Lung (tissue), 12 donors: Measurements from ENCODE around the gene TWNK. TPM values are rescaled to one million over a fixed set of nuclear protein-coding genes. Genes with fewer than 3 reads are reported as not detected.

Source experiments
- ATAC-seq: fragments of 200-7000 bp; cut with Tn5 transposase; one replicate; pipeline ENCODE4 v1.9.1; 2020; ENCODE audit warnings: moderate number of reproducible peaks; ENCODE audit not compliant: insufficient read depth, low FRiP score
- DNase-seq, 3 donors: peaks; one replicate each; pipeline ENCODE4 v3.0.0-alpha.2; 2013 to 2017
- H3K27ac ChIP-seq, 2 donors: one replicate each; pipeline ENCODE4 v1.5.1; 2013; ENCODE audit warnings: mild to moderate bottlenecking in 2 of 2, moderate library complexity in 2 of 2, control low read depth in 1 of 2, inconsistent platforms in 1 of 2, low read depth in 1 of 2, low read length in 1 of 2
- H3K27me3 ChIP-seq, 3 donors: one replicate each; pipeline ENCODE4 v1.5.1; 2013; ENCODE audit warnings: low read length in 2 of 3; ENCODE audit not compliant: control insufficient read depth in 3 of 3, insufficient read depth in 3 of 3
- H3K36me3 ChIP-seq, 4 donors: one replicate each; pipeline ENCODE4 v1.5.1; 2013; ENCODE audit warnings: low read length in 4 of 4, mild to moderate bottlenecking in 1 of 4, moderate library complexity in 1 of 4; ENCODE audit not compliant: control insufficient read depth in 4 of 4, insufficient read depth in 4 of 4
- H3K4me1 ChIP-seq, 5 donors: one replicate each; pipeline ENCODE4 v1.5.1; 2013; ENCODE audit warnings: low read length in 5 of 5, mild to moderate bottlenecking in 2 of 5, moderate library complexity in 1 of 5; ENCODE audit not compliant: control insufficient read depth in 5 of 5, insufficient read depth in 5 of 5
- H3K4me3 ChIP-seq: one replicate; pipeline ENCODE4 v1.5.1; 2013; ENCODE audit warnings: mild to moderate bottlenecking, control low read depth, moderate library complexity
- H3K9ac ChIP-seq, 2 donors: one replicate each; pipeline ENCODE4 v1.5.1; 2013; ENCODE audit warnings: low read length in 2 of 2, control low read depth in 1 of 2; ENCODE audit not compliant: insufficient read depth in 1 of 2
- H3K9me3 ChIP-seq, 4 donors: one replicate each; pipeline ENCODE4 v1.5.1; 2013; ENCODE audit warnings: low read length in 3 of 4, mild to moderate bottlenecking in 1 of 4, moderate library complexity in 1 of 4; ENCODE audit not compliant: control insufficient read depth in 4 of 4, insufficient read depth in 3 of 4
- WGBS, 2 donors: extraction: QIAGEN DNeasy Blood & Tissue Kit; methylation state at CpG; one replicate each; pipeline ENCODE4 v1.1.7; 2013; 5-methylcytosine and 5-hydroxymethylcytosine counted together
- polyA plus RNA-seq, 2 donors: library from polyadenylated mRNA; stranded (reverse); fragments of 200-250 nt; gene quantifications; one replicate each; pipeline ENCODE4 v1.2.1, GENCODE V29; 2013
- total RNA-seq, 2 donors: library from RNA; depleted of rRNA in 1 of 2; stranded (reverse); fragments of >200 nt in 1 of 2; gene quantifications; one replicate each; pipeline ENCODE4 v1.2.1, GENCODE V29; 2014 to 2021
- TF ChIP-seq, protein P1 (sequence below): IDR thresholded peaks from 2 replicates; pipeline ENCODE4 v1.5.1; 2012; ENCODE audit warnings: mild to moderate bottlenecking; ENCODE audit errors: control extremely low read depth, extremely low read depth
- donor health status: control.
- donor health status: control.
- donor health status: Bipolar disorder and iron deficiency.
- donor health status: healthy.
- donor health status: DM: yes; HTN: yes; CAD: no.

Gene TWNK
- total and polyA plus RNA-seq, 4 donors, result 3.9 to 8.3 (median 5.6) TPM

DNA sequence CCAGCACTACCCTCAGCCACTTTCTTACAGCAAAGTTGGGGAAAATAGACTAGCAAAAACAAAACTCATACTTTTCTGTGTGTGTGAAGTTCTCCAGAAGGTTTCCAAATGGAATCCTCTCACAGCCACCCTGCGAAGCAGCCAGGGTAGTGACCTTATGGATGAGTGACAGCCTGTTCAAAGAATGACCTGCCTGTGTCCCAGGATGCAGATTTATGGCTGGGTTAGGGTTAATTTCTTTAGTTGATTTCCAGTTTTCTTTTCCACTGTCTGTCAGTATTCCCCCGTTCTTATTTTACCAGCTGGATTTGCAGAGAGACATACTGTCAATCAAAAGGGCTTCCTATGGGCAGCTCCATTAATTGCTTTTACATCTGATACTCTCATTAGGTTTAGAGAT, 20.5 kb upstream of the TWNK start:
- ATAC-seq, result no peak
- WGBS, 2 donors, result 82 to 94% methylated on average over 2 of the region's 2 CpGs
- TF ChIP-seq, protein P1, sequence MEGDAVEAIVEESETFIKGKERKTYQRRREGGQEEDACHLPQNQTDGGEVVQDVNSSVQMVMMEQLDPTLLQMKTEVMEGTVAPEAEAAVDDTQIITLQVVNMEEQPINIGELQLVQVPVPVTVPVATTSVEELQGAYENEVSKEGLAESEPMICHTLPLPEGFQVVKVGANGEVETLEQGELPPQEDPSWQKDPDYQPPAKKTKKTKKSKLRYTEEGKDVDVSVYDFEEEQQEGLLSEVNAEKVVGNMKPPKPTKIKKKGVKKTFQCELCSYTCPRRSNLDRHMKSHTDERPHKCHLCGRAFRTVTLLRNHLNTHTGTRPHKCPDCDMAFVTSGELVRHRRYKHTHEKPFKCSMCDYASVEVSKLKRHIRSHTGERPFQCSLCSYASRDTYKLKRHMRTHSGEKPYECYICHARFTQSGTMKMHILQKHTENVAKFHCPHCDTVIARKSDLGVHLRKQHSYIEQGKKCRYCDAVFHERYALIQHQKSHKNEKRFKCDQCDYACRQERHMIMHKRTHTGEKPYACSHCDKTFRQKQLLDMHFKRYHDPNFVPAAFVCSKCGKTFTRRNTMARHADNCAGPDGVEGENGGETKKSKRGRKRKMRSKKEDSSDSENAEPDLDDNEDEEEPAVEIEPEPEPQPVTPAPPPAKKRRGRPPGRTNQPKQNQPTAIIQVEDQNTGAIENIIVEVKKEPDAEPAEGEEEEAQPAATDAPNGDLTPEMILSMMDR, result no peak

DNA sequence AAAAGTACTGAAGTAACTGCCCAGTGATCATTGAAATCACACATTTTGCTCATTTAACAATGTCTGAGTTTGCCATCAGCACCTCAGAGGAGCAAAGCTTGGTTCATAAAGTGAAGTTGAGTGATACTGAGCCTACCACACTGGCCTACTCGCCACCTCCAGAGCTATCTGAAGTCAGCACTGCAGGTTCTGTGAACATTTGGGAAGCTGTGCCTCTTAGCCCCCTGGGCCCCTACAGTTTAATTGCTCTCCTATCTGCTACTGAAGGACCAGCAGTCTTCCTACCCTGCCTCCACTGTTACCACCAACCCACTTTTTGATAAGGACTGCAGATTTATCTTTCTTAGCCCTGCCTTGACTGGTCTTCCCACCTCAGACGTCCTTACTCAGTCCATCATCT, 20.0 kb upstream of the TWNK start:
- Histone ChIP-seq H3K27me3 (no peaks in the 10 kb centered on the region), H3K4me3 (no peak overlapping the region), H3K9ac (no peak overlapping the region), H3K27ac (no peak overlapping the region), H3K4me1 (peaks cover 0 to 20% (median 7%) of the 10 kb centered on the region in 5 donors), H3K9me3 (no peaks in the 10 kb centered on the region), H3K36me3 (peaks cover 7 to 36% (median 16%) of the 10 kb centered on the region in 4 donors)
- DNase-seq (no peak), ATAC-seq (no peak)
- TF ChIP-seq, protein P1, result no peak
- WGBS, 2 donors, result 84 to 91% methylated on average over 2 of the region's 2 CpGs

More for the DNA sequence above, 20.5 kb upstream of the TWNK start:
- H3K9ac ChIP-seq, result no peak overlapping the region
- H3K27me3 ChIP-seq, result no peaks in the 10 kb centered on the region
- H3K9me3 ChIP-seq, result no peaks in the 10 kb centered on the region
- H3K36me3 ChIP-seq, result peaks cover 7 to 39% (median 19%) of the 10 kb centered on the region in 4 donors
- peaks cover 0 to 21% (median 7%) of the 10 kb centered on the region in 5 donors for H3K4me1 ChIP-seq
- no peak for DNase-seq
- H3K4me3 ChIP-seq, result no peak overlapping the region
- no peak overlapping the region for H3K27ac ChIP-seq

DNA sequence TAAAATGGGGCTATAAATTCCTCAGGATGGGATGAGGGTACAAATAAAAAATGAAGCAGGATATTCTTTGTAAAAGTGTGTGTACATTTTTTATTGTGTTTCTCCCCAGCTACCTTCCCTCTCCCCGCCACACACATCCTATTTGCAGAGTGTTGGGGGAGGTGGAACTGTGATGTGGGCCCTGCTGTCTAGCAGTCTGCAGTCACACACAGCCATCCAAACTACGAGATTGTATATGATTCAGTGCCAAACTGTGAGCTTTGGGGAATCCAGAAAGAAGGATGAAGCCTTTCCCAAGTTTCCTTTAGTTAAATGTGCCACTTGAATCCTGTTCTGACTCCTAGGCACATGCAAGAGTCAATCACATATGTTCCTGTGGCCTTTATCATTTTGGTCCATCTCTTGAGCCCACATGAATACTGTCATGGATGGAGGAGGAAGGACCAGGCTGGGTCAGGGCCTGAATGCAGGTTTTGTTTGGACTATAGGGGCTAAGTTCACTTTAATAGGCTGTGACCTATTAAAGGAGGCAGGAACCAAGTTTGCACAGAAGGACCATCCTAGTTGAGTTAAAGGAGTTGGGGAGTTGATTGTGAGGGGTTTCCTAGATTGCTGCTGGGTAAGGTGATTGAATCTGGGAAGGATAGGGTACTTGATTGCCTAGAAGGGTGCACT, 19.1 kb upstream of the TWNK start:
- WGBS, 2 donors, result 84 to 88% methylated on average over 2 of the region's 2 CpGs

More for the DNA sequence above, 19.1 kb upstream of the TWNK start:
- Histone ChIP-seq H3K9ac (no peak overlapping the region), H3K4me1 (peaks cover 0 to 16% (median 7%) of the 10 kb centered on the region in 5 donors), H3K27me3 (no peaks in the 10 kb centered on the region), H3K4me3 (no peak overlapping the region), H3K27ac (no peak overlapping the region), H3K9me3 (no peaks in the 10 kb centered on the region), H3K36me3 (peaks cover 6 to 28% (median 11%) of the 10 kb centered on the region in 4 donors)
- DNase-seq (no peak), ATAC-seq (no peak)
- TF ChIP-seq, protein P1, result no peak
